Progenitor cell of endocrine pancreas (in vitro differentiated cells): ENCODE data around the gene ISLR. TPM values are rescaled to one million over a fixed set of nuclear protein-coding genes. Genes with fewer than 3 reads are reported as not detected.

Experiments
- DNase-seq: peaks from one replicate; pipeline ENCODE4 v3.0.0; 2021; ENCODE audit warnings: low spot score; ENCODE audit not compliant: unreplicated experiment
- H3K27ac Mint-ChIP-seq: 2 replicates; pipeline ENCODE4 v1.8.0; 2021; ENCODE audit warnings: mild to moderate bottlenecking, moderate library complexity, mixed read lengths
- H3K27me3 Mint-ChIP-seq: 2 replicates; pipeline ENCODE4 v1.8.0; 2021; ENCODE audit warnings: mixed read lengths
- H3K36me3 Mint-ChIP-seq: 2 replicates; pipeline ENCODE4 v1.8.0; 2022; ENCODE audit warnings: mixed read lengths; ENCODE audit not compliant: insufficient read depth
- H3K4me1 Mint-ChIP-seq: 2 replicates; pipeline ENCODE4 v1.8.0; 2021; ENCODE audit warnings: low read depth, mixed read lengths
- H3K4me3 Mint-ChIP-seq: 2 replicates; pipeline ENCODE4 v1.8.0; 2021; ENCODE audit warnings: low read depth, mild to moderate bottlenecking, moderate library complexity, mixed read lengths
- H3K9me3 Mint-ChIP-seq: 2 replicates; pipeline ENCODE4 v1.8.0; 2021; ENCODE audit warnings: low read depth, mixed read lengths
- total RNA-seq: library from RNA; stranded (reverse); gene quantifications from 2 replicates; pipeline ENCODE4 v1.2.1, GENCODE V29; 2021
- TF ChIP-seq, protein P1 (sequence below): fragments of 200-600 bp; sonication (generic); IDR thresholded peaks from one replicate; pipeline ENCODE4 v1.5.0; 2021; ENCODE audit warnings: antibody characterized with exemption, mild to moderate bottlenecking; ENCODE audit not compliant: unreplicated experiment

The ISLR gene
- total RNA-seq, 1 donor from 2014 or later: not detected

DNA sequence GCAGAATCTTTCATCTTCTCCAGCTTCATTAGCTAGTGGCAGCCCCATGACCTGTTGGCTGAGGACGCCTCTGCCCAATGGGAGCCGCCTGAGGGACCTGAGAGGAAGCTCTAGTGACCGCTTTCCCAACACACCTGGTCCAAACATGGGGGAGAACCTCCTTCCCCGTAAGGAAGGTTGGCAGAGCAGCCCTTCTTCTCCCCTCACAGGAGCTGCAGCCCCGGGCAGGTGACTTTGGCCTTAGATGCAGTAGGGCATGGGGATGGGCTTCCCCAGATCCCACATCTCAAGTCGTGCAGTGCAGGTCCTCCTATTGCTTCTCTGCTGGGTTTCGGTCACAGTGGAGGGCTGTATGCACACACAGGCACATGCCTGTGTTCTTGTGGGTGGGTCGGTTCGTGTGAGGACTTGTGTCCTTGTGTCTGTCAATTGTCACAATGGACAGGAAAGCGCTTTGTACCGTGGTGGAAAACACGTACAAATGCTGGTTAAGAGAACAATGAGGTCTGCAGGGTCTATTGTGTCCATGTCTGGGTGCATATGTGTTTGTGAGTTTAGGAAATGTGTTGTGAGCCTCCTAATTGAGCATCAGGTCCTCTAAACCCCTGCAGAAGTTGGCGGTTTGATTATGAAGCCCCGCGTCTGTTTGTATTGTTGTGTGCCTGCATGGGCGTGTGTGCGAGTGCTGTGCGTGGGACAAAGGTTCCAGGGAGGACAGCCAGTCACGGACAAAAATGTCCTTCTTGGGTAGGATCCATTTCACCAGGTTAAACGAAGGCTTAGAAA lies 41.7 kb upstream of the ISLR start:
- no peaks in the 10 kb centered on the region for H3K9me3 Mint-ChIP-seq
- H3K27me3 Mint-ChIP-seq: peaks cover 89% of the 10 kb centered on the region
- no peak overlapping the region for H3K4me3 Mint-ChIP-seq
- TF ChIP-seq, protein P1, sequence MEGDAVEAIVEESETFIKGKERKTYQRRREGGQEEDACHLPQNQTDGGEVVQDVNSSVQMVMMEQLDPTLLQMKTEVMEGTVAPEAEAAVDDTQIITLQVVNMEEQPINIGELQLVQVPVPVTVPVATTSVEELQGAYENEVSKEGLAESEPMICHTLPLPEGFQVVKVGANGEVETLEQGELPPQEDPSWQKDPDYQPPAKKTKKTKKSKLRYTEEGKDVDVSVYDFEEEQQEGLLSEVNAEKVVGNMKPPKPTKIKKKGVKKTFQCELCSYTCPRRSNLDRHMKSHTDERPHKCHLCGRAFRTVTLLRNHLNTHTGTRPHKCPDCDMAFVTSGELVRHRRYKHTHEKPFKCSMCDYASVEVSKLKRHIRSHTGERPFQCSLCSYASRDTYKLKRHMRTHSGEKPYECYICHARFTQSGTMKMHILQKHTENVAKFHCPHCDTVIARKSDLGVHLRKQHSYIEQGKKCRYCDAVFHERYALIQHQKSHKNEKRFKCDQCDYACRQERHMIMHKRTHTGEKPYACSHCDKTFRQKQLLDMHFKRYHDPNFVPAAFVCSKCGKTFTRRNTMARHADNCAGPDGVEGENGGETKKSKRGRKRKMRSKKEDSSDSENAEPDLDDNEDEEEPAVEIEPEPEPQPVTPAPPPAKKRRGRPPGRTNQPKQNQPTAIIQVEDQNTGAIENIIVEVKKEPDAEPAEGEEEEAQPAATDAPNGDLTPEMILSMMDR: no peak
- H3K4me1 Mint-ChIP-seq: peaks cover 12% of the 10 kb centered on the region
- H3K36me3 Mint-ChIP-seq: no peaks in the 10 kb centered on the region
- no peak for DNase-seq
- H3K27ac Mint-ChIP-seq: no peak overlapping the region

DNA sequence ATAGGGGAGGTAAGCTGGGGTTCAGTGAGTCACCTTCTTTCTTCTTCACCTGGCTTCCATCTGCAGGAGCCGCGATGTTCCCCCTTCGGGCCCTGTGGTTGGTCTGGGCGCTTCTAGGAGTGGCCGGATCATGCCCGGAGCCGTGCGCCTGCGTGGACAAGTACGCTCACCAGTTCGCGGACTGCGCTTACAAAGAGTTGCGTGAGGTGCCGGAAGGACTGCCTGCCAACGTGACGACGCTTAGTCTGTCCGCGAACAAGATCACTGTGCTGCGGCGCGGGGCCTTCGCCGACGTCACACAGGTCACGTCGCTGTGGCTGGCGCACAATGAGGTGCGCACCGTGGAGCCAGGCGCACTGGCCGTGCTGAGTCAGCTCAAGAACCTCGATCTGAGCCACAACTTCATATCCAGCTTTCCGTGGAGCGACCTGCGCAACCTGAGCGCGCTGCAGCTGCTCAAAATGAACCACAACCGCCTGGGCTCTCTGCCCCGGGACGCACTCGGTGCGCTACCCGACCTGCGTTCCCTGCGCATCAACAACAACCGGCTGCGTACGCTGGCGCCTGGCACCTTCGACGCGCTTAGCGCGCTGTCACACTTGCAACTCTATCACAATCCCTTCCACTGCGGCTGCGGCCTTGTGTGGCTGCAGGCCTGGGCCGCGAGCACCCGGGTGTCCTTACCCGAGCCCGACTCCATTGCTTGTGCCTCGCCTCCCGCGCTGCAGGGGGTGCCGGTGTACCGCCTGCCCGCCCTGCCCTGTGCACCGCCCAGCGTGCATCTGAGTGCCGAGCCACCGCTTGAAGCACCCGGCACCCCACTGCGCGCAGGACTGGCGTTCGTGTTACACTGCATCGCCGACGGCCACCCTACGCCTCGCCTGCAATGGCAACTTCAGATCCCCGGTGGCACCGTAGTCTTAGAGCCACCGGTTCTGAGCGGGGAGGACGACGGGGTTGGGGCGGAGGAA lies 40.5 kb upstream of the ISLR start:
- no peak for DNase-seq
- Mint-ChIP-seq H3K9me3 (no peaks in the 10 kb centered on the region), H3K4me3 (no peak overlapping the region), H3K27ac (no peak overlapping the region), H3K27me3 (peaks cover 89% of the 10 kb centered on the region), H3K4me1 (peaks cover 13% of the 10 kb centered on the region), H3K36me3 (no peaks in the 10 kb centered on the region)
- TF ChIP-seq, protein P1: no peak

DNA sequence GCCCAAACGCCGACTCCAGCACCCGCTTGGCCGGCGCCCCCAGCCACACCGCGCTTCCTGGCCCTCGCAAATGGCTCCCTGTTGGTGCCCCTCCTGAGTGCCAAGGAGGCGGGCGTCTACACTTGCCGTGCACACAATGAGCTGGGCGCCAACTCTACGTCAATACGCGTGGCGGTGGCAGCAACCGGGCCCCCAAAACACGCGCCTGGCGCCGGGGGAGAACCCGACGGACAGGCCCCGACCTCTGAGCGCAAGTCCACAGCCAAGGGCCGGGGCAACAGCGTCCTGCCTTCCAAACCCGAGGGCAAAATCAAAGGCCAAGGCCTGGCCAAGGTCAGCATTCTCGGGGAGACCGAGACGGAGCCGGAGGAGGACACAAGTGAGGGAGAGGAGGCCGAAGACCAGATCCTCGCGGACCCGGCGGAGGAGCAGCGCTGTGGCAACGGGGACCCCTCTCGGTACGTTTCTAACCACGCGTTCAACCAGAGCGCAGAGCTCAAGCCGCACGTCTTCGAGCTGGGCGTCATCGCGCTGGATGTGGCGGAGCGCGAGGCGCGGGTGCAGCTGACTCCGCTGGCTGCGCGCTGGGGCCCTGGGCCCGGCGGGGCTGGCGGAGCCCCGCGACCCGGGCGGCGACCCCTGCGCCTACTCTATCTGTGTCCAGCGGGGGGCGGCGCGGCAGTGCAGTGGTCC lies 39.7 kb upstream of the ISLR start:
- H3K36me3 Mint-ChIP-seq: no peaks in the 10 kb centered on the region
- no peak overlapping the region for H3K27ac Mint-ChIP-seq
- H3K9me3 Mint-ChIP-seq: no peaks in the 10 kb centered on the region
- TF ChIP-seq, protein P1: no peak
- no peak overlapping the region for H3K4me3 Mint-ChIP-seq
- no peak for DNase-seq
- H3K27me3 Mint-ChIP-seq: peaks cover 91% of the 10 kb centered on the region
- peaks cover 13% of the 10 kb centered on the region for H3K4me1 Mint-ChIP-seq

DNA sequence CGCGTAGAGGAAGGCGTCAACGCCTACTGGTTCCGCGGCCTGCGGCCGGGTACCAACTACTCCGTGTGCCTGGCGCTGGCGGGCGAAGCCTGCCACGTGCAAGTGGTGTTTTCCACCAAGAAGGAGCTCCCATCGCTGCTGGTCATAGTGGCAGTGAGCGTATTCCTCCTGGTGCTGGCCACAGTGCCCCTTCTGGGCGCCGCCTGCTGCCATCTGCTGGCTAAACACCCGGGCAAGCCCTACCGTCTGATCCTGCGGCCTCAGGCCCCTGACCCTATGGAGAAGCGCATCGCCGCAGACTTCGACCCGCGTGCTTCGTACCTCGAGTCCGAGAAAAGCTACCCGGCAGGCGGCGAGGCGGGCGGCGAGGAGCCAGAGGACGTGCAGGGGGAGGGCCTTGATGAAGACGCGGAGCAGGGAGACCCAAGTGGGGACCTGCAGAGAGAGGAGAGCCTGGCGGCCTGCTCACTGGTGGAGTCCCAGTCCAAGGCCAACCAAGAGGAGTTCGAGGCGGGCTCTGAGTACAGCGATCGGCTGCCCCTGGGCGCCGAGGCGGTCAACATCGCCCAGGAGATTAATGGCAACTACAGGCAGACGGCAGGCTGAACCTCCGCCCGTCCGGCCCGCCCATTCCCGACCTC lies 39.0 kb upstream of the ISLR start:
- DNase-seq: no peak
- H3K4me3 Mint-ChIP-seq: no peak overlapping the region
- no peaks in the 10 kb centered on the region for H3K36me3 Mint-ChIP-seq
- peaks cover 89% of the 10 kb centered on the region for H3K27me3 Mint-ChIP-seq
- no peaks in the 10 kb centered on the region for H3K9me3 Mint-ChIP-seq
- TF ChIP-seq, protein P1: peak; percentile 60
- peaks cover 14% of the 10 kb centered on the region for H3K4me1 Mint-ChIP-seq
- H3K27ac Mint-ChIP-seq: no peak overlapping the region
